ENCODE results near the gene AP1B1. TPM values are rescaled to one million over a fixed set of nuclear protein-coding genes. Genes with fewer than 3 reads are reported as not detected.

The AP1B1 gene
- total RNA-seq, 2 donors from 2014 or later = 44.2 to 44.6 TPM

DNA sequence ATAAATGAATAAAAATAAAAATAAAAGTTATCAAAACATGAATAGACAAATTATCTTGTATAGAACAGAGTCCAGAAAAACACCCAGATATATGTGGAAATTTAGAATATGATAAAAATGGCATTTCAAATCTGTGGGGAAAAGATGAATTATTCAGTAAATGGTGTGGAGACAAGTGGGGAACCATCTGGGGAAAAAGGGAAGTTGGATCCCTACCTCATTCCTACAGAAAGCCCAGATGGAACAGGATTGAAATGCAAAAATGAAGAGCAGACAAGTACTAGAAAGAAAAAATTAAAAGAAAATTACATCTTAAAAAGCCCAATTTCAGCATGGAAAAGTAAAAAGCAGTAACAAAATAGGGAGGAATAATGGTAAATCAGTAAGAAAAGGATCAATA is 64.7 kb downstream of the AP1B1 start:
- intact Hi-C loops (cut with DNase I) = no loop called here
- DNase-seq (no peak), ATAC-seq (no peak)

DNA sequence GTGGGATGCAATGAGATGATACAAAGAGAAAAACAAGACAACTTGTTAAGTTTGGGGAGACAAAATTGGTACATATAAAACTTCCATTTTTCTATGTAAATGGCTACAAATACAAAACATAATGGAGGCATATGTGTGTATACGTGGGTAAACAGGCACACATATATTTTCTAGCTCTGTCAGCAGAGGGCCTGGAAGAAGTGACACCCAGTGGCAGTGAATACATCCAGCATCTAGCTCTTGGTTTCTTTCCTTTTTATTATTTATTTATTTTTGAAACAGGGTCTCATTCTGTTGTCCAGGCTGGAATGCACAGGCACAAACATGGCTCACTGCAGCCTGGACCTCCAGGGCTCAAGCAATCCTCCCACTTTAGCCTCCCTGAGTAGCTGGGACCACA is 67.8 kb downstream of the AP1B1 start:
- ATAC-seq (no peak), DNase-seq (no peak)
- intact Hi-C loops (cut with DNase I) = no loop called here

DNA sequence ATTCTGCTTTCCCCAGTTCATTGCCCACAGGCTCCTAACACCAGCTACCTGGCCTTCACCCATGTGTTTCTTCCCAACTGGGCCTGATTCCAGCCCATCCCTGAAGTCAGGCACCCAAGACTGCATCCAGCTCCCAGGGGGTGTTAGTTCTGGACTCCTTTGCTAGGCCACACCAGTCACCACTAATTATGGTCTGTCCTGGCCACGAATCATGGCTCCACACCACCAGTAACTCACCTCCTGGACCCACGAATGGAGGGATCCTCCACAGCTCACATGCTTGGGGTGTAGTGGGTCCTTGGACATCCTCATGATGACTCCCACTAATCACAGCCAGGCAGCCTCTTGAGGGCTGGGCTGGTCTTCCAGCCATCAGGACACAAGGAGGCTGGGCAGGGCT is 69.3 kb downstream of the AP1B1 start:
- peak; percentile 11 for DNase-seq
- intact Hi-C loops (cut with DNase I) = no loop called here
- ATAC-seq = no peak

DNA sequence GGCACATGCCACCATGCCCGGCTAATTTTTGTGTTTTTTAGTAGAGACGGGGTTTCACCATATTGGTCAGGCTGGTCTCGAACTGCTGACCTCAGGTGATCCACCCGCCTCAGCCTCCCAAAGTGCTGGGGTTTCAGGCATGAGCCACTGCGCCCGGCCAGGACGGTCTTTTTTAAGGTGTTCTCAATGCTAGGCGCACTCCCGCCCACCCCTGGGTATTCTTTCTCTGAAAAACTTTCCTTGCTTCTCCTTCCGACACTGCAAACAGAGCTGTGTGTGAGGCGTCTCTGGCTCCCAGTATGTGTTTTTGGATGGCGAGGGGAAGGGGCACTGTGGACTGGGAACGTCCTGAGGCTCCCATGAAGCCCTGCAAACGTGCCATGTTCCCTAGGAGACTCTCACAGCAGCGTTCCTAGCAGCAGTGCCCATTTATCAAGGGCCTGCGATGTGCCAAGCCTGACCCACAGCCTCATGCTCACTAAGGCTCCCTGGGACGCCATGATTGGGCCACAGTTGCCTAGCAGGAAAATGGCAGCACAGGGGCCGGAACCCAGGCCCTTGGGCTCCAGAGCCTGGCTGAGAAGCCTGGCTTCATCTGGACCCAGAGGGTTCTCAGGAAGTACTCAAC is 70.4 kb downstream of the AP1B1 start:
- DNase-seq (peak; percentile 14), ATAC-seq (no peak)
- intact Hi-C loops (cut with DNase I) = no loop called here

DNA sequence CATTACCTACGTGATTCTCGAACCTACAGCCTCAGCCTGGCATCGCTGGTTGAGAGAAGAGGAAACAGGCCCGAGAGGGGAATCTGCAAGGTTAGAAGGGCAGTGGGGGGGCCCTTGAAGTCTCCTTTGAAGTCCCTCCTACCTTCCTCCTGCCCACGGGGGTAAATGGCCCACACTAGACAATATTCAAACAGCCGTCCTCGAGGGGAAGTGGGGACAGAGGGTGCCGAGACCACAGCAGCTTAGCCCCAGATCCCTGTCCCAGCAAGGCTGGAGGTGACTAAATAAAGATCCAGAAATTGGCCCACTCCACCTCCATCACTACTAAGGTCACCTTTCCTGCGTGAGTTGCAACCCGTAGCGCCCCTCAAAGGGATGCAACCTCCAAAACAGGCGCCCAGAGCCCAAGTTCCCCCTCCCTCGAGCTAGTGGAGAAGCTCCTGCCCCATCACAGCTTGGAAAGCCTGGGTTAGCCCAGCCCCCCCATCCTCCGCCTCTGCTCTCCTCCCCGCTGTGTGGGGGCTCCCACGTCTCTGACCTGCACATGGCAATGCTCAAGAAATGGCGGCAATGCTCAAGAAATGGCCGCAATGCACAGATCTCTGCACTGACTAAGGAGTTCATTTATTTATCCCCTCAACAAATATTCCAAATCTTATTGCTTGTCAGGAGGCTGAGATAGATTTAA is 72.1 kb downstream of the AP1B1 start:
- intact Hi-C loops (cut with DNase I) = no loop called here
- ATAC-seq (no peak), DNase-seq (peak; percentile 10)

DNA sequence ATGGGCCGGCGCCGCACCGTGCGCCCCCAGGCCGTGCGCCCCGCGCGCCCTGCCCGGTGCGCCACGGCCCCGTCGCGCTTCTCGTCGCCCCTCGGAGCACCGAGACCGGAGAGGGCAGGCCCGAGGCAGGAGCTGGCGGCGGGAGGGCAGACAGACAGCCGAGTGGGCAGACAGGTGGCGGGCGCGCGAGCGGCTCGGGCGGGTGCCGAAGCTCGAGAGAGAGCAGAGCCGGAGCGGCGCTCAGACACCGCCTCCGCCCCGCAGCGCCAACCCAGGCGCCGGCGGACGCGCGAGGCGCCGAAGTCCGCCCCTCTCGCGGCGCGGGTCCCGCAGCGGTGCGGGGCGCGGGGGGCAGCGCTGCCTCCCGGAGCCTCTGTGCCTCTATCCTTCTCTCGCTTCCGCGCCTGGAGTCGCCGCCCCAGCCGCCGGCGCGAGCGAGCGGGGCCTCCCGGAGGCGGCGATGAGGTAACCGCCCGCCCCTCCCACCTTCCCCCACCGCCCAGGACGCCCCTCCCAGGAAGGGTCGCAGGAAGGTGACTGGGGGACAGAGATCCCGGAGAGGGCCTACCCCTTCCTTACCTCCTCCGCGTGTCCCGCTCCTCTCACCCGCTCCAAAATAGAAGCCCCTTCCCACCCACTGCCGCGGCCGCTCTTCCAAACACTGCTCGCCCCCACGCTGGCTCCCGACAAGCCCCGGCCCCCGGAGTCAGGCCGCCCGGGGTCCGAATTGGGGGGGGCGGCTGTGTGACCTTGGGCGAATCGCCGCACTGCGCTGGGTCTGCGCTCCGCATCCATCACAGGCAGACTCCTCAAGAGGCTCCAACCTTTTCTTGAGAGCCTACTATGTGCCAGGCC is 72.9 kb downstream of the AP1B1 start, which contains the start of gene RASL10A:
Gene RASL10A, minus strand, starts transcription at position 412 of the 855 bp plus-strand sequence. CDS start 451 bp downstream, outside the sequence.
- intact Hi-C loops (cut with DNase I) = no loop called here
- no peak for ATAC-seq
- no peak for DNase-seq

DNA sequence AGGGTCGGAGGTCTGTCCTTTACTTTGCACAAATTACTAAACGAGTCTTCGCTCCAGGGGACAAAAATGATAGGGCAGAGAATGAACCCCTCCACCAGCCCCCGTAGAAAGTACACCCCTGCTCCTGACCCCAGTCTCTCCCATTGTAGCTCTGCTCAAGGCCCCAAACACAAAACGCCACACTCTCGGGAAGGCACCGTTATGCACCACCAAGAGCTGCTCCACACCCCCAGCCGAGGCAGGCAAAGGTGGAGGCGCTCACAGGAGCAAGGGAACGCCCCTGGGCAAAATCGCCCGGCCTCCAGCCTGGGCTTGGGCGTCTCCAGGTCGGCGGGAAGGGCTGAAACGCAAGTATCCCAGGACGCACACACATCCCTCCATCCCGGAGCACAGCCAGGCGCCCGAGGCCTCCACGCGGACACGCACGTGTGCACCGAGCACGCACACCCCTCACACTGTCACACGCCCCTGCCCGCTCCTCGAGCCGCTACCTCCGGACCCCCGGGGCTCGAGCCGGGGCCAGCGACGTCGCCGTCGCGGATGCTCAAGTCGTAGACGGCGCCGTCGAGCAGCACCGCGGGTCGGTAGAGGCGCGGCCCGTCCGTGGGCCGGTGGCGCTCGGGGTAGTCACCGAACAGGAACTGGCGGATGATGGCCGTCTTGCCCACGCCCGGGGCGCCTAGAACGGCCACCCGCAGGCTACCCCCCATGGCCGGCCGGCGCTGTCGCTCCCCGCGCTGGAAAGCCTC is 73.7 kb downstream of the AP1B1 start:
- intact Hi-C loops (cut with DNase I) = no loop called here
- ATAC-seq = no peak
- DNase-seq = no peak

DNA sequence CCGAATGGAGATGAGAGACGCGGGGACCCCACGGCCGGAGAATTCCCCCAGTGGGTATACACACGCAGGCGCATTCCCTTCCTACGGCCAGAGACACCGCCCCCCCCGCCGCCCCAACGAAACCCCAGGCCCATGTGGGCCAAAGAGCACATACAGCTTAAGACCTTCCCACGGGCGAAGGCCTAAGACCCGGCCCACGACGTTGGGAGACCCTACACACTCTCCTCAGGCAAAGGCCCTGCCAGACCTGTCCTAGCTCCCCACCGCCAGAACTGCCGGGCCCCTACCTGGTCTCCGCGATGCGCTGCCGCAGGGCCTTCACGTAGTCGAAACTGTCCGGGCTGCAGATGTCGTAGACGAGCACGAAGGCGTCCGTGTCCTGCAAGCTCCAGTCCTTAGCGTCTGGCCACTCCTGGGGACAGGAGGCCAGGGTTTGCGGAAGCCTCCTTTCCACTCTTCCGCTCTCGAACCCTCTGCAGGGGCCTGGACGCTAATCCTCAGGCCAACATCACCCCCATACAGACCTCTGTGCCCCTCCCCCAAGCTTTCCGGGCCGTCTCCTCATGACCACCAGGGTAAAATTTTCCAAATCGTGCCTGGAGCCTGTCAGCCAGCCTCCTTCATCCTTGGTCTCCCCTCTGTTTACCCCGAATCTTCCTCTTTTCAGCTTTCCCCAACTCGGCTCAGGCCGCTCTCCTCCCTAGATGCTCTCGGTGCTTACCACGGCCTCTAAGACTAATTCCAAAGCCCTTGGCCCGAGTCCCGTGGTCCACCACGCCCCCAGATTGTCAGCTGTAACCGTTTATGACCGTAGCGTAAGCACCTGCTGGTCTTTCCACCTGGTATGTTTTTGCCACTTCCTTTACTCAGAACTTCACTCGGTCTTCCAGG is 74.5 kb downstream of the AP1B1 start:
- no peak for DNase-seq
- ATAC-seq = no peak
- intact Hi-C loops (cut with DNase I) = no loop called here

DNA sequence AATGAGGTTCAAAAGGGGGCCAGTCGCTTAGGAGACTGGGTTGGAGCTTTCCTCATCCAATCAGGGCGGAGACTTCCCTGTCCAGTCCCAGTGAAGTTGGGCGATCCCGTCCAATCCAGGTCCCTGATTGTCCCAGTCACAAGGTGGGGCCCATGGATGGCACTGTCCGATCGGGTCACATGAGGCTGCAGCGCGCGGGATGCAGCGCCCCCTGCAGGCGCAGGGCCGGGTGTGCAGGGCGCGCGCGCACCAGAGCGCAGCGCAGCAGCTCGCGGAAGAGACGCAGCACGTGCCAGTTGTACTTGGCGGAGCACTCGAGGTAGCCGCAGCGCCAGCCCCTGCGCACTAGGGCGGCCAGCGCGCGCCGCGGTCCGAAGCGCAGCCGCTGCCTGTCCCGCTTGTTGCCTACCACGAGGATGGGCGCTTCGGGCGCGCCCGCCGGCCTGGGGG is 75.2 kb downstream of the AP1B1 start:
- intact Hi-C loops (cut with DNase I) = no loop called here
- ATAC-seq (peak; percentile 1 to 5), DNase-seq (peak; percentile 52)

DNA sequence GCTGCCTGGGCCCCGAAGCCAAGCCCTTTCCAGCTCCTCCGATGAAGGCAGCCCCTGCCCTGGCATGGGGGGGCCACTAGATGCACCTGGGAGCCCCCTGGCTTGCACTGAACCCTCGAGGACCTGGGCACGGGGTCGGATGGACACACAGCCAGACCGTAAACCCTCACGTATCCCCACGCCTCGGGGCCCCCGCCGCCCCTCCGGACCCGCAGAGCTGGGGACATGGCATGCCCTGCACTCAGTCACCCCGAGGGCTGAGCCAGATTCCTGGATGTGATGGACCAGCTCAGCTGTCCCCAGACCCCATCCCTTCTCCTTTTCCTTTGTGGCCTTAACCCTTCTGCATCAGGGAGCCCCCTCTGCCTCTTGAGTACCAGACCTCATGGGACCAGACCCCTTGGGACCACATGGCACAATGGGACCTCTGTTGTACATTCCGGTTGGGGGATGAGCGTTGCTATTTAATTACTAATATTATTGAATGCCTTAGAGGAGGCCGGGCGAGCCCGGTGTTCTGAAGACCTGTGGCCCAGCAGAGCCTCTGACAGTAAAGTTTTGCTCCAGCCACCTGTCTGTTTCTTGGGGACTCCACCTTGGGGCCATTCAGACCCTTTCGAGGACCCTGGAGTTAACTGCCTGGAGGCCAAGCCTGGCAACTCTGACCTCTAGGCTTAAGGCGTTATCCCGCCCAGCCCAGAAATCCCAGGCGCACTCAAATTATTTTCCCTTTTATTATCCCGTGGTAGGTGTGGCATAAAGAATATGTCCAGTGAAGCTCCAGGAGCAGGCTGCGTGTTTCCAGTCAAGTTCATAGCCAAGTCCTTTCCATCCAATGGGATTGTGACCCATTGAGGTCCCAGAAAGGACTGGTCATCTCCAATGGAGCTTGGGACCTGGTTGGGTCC is 75.9 kb downstream of the AP1B1 start:
- intact Hi-C loops (cut with DNase I) = no loop called here
- ATAC-seq (no peak), DNase-seq (peak; percentile 44)

DNA sequence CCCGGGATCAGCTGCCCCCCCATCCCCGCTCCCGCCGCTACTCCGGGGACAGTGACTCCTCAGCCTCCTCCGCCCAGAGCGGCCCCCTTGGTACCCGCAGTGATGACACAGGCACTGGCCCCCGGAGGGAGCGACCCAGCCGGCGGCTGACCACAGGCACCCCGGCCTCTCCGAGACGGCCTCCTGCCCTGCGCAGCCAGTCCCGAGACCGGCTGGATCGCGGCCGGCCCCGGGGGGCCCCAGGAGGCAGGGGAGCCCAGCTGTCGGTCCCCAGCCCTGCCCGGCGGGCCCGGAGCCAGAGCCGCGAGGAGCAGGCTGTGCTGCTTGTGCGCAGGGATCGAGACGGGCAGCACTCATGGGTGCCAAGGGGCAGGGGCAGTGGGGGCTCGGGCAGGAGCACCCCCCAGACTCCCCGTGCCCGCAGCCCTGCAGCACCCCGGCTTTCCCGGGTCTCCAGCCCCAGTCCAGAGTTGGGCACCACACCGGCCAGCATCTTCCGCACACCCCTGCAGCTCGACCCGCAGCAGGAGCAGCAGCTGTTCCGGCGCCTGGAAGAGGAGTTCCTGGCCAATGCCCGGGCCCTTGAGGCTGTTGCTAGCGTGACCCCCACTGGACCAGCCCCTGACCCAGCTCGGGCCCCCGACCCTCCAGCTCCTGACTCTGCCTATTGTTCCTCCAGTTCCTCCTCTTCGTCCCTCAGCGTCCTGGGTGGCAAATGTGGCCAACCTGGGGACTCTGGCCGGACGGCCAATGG is 76.7 kb downstream of the AP1B1 start:
- intact Hi-C loops (cut with DNase I) = no loop called here
- DNase-seq (peak; percentile 43), ATAC-seq (peak in 1 of 2 donors; percentile 0)

DNA sequence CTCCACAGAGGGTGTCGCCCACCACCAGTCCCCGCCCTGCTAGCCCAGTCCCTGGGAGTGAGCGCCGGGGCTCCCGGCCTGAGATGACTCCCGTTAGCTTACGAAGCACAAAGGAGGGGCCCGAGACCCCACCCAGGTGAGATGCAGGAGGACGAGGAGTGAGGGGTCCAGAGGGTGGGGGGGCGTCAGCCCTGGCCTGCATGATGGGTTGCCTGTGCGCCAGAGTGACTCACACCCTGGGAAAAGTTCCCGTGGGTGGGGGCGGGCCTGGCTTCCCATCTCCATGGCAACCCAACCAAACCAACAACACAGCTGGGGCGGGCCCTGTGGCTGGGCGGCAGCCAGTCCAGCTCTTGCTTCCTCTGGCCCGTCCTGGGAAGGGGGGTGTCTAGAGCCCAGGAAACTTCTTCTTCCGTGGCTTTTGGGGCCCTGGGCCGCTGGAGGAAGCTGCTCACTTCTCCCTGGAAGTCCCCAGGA is 77.5 kb downstream of the AP1B1 start:
- DNase-seq (peak; percentile 96), ATAC-seq (peak; percentile 70 to 74)
- intact Hi-C loops (cut with DNase I) = no loop called here

DNA sequence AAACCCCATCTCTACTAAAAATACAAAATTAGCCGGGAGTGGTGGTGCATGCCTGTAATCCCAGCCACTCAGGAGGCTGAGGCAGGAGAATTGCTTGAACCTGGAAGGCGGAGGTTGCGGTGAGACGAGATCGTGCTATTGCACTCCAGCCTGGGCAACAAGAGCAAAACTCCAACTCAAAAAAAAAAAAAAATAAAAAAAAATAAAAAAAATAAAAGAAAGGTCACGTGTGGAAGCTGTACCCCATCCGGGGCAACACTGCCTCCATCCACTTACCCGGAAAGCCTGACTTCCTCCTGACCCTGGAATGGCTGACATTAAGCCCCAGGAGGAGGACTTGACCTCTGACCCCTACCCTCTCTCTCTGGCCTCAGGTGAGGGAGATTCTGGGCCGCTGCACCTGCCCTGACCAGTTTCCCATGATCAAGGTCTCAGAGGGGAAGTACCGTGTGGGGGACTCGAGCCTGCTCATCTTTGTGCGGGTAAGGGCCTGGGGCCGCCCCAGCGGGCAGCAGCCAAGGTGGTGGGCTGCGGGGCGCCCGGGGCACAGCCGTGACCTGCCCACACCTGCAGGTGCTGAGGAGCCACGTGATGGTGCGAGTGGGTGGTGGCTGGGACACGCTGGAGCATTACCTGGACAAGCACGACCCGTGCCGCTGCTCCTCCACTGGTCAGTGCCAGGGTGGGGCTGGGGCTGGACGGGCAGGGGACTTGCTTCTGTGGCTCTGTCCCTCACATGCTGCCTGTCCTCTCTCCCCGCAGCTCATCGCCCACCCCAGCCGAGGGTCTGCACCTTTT is 78.1 kb downstream of the AP1B1 start:
- ATAC-seq (peak in 1 of 2 donors; percentile 0), DNase-seq (no peak)
- intact Hi-C loops (cut with DNase I) = no loop called here

DNA sequence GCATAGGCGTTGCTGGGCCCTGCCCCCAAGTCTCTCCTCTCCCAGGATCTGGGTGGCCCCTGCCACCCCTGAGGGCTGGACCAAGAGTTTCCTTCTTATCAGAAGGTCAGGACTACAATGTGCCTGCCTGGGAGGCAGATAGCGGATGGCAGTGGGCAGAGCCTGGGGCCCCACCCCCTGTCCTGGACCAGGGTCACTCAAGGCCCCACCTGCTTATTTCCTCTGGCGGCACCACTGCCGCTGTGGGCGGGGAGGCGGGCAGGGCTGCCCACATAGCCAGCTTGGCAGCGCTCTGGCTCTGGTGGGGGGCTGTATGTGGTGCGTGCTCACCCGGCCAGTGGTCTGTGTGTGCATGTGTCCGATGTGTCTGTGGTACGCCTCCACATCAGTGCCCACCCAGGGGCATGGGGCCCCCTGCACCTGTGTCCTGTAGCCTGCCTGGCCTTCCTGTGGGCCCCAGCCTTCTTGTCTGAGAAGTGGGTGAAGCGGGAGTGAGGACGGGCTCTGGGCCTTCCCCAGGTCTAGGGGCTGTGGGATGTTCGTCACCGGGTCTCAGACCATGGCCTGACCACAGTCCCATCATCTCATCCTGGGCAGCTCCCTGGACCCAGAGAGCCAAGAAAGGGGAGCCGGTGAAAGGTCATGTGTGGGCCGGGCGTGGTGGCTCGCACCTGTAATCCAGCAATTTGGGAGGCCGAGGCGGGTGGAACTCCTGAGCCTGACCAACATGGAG is 78.9 kb downstream of the AP1B1 start:
- ATAC-seq = peak in 1 of 2 donors; percentile 0
- intact Hi-C loops (cut with DNase I) = loop anchor here in 1 of 2 donors (5.0 kb wide), 2 partner anchors 37 to 48 kb away; no protein-coding TSS in a partner anchor
- DNase-seq = peak; percentile 62

DNA sequence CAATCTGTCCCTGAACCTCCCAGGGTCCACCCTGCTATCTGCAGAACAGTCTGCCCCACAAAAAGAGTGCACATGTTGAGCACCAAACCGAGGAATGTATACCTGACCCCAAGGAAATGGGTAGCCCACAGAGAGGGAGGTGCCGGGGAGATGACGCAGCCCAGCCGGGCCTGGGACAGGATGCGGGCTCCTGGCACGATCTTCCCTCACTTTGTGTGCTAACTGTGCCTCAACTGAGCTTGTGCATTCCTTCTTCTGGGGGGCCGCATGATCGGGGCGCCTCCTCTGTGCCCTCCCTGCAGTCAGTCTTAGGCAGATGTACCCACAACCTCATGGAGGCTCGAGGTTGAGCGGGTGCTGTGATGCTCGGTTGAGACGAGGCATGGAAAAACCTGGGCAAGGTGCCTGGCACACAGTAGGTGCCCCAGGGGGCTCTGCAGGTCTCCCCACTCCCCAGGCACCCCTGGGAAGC is 79.5 kb downstream of the AP1B1 start:
- no peak for DNase-seq
- intact Hi-C loops (cut with DNase I) = loop anchor here in 1 of 2 donors (5.0 kb wide), 2 partner anchors 37 to 48 kb away; no protein-coding TSS in a partner anchor
- ATAC-seq = no peak
